ENCODE results near the gene RGS12. TPM values are rescaled to one million over a fixed set of nuclear protein-coding genes. Genes with fewer than 3 reads are reported as not detected.

RGS12 gene
- polyA plus RNA-seq, 1 of the 3 experiments (the other 2 are of a cell fraction), result 18.4 TPM

DNA sequence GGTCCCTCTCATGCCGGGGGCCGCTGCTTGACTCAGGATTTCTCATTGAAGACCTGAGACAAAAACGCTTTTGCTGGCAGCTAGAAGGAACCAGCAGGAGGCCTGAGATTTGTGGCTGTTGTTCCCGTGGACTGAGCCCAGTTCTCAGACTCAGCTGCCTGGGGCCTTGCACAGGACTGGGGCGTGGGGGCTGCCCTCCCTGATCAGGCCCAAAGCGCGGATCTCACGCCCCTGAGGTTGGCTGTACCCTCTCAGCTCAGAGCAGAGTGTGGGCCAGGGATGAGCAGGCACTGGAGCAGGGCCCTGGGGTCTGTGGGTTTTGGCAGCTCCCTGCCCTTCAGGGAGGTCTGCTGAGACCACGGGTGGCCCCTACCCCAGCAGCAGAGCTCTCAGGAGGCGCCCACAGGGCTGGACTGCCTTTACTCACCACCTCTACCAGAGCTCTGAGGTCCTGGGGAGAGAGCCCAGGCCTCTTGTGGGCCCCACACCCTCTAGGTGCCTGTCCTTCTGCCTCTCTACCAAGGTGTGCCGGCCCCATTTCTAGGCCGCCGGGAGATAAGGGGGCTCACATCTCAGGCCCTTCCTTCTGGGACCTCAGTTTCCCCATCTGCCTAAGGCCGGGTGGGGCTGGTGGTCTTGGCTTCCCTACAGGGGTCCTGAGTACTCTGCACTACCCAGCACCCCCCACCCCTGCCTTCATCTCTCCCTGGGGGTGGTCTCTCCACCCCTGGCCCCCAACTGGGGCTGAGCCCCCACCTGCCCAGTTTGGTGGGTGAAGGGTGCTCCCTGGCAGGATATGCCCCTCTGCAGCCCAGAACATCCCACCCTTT, 38.3 kb upstream of the RGS12 start:
- no peaks in the 10 kb centered on the region for H3K79me2 ChIP-seq (ENCODE audit: insufficient read depth)
- no peaks in the 10 kb centered on the region for H3F3A ChIP-seq (replicated peaks; ENCODE audit: insufficient read depth)
- no peaks in the 10 kb centered on the region for H3K36me3 ChIP-seq (replicated peaks in 1 of 2; ENCODE audit: control insufficient read depth in 1 of 2, insufficient read depth in 2 of 2, low read length in 1 of 2)
- no peaks in the 10 kb centered on the region for H3K9me2 ChIP-seq
- ChIA-PET CTCF (no interaction called here), POLR2A (no interaction called here)
- 90% methylated on average over 7 of the region's 14 CpGs for WGBS (ENCODE audit: low lambda C conversion rate)
- no peaks in the 10 kb centered on the region for H3K4me1 ChIP-seq (ENCODE audit: control insufficient read depth in 1 of 2, insufficient read depth in 2 of 2, low read depth in 1 of 2, low read length in 1 of 2)
- H2AFZ ChIP-seq (ENCODE audit: low read depth), result no peak overlapping the region
- H4K20me1 ChIP-seq (ENCODE audit: insufficient read depth), result no peaks in the 10 kb centered on the region
- no peaks in the 10 kb centered on the region for H3K9me3 ChIP-seq
- TF ChIP-seq TCF12 (IDR thresholded peaks at IDR 0.05) (no peak), EP300 (IDR thresholded peaks at IDR 0.05; ENCODE audit: borderline replicate concordance in 1 of 2, low read depth in 1 of 2, low read length in 1 of 2) (no peak), FOXM1 (IDR thresholded peaks at IDR 0.05; ENCODE audit: low read depth) (no peak), TEAD4 (IDR thresholded peaks at IDR 0.05; ENCODE audit: borderline replicate concordance, insufficient read depth) (no peak), CTCF (IDR thresholded peaks at IDR 0.05) (no peak), RAD21 (IDR thresholded peaks at IDR 0.05; ENCODE audit: low read length) (no peak)
- no peak overlapping the region for H3K9ac ChIP-seq
- DNase-seq, result no peak
- no peaks in the 10 kb centered on the region for H3K27me3 ChIP-seq (ENCODE audit: insufficient read depth)
- H3K4me3 ChIP-seq (ENCODE audit: low read depth in 2 of 2, low read length in 1 of 2), result no peak overlapping the region
- H3K27ac ChIP-seq (ENCODE audit: low read depth in 2 of 2, low read length in 1 of 2), result no peak overlapping the region
- no peak overlapping the region for H3K4me2 ChIP-seq

DNA sequence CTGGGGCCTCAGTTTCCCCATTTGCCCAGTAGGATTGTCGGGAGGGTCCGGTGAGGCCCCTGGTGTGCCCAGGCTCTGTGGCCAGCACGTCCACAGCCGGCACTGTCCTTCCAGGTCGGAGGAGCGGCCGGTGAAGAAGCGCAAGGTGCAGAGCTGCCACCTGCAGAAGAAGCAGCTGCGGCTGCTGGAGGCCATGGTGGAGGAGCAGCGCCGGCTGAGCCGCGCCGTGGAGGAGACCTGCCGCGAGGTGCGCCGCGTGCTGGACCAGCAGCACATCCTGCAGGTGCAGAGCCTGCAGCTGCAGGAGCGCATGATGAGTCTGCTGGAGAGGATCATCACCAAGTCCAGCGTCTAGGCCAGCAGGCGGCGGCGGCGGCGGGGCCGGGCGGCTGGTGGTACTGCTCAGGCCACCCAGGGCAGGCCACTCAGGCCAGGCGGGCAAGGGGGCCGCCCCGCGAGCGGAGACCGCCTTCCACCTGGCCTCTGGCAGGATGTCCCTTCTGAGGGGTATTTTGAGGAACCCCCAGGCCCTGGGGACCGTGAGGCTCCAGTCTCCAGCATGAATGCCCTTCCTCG, 37.1 kb upstream of the RGS12 start:
- Histone ChIP-seq H3K27me3 (ENCODE audit: insufficient read depth) (no peaks in the 10 kb centered on the region), H3K79me2 (ENCODE audit: insufficient read depth) (no peaks in the 10 kb centered on the region), H3K36me3 (replicated peaks in 1 of 2; ENCODE audit: control insufficient read depth in 1 of 2, insufficient read depth in 2 of 2, low read length in 1 of 2) (no peaks in the 10 kb centered on the region), H3K27ac (ENCODE audit: low read depth in 2 of 2, low read length in 1 of 2) (no peak overlapping the region), H3K4me1 (ENCODE audit: control insufficient read depth in 1 of 2, insufficient read depth in 2 of 2, low read depth in 1 of 2, low read length in 1 of 2) (no peaks in the 10 kb centered on the region), H3K9me2 (no peaks in the 10 kb centered on the region), H3K4me2 (no peak overlapping the region), H3K9me3 (no peaks in the 10 kb centered on the region), H3K4me3 (ENCODE audit: low read depth in 2 of 2, low read length in 1 of 2) (no peak overlapping the region), H4K20me1 (ENCODE audit: insufficient read depth) (no peaks in the 10 kb centered on the region), H3F3A (replicated peaks; ENCODE audit: insufficient read depth) (no peaks in the 10 kb centered on the region), H2AFZ (ENCODE audit: low read depth) (no peak overlapping the region), H3K9ac (no peak overlapping the region)
- DNase-seq, result no peak
- POLR2A ChIA-PET, result no interaction called here
- TF ChIP-seq POLR2AphosphoS5 (IDR thresholded peaks at IDR 0.05; ENCODE audit: low read depth, low read length) (no peak), SMC3 (IDR thresholded peaks at IDR 0.05; ENCODE audit: low read depth, low read length) (no peak), RCOR1 (IDR thresholded peaks at IDR 0.05; ENCODE audit: low read length) (no peak), MXI1 (IDR thresholded peaks at IDR 0.05; ENCODE audit: low read depth, low read length) (no peak), EP300 (IDR thresholded peaks at IDR 0.05; ENCODE audit: borderline replicate concordance in 1 of 2, low read depth in 1 of 2, low read length in 1 of 2) (no peak), REST (IDR thresholded peaks at IDR 0.05; ENCODE audit: low read depth, low read length) (no peak), SIN3A (IDR thresholded peaks at IDR 0.05; ENCODE audit: borderline replicate concordance, low read depth, low read length) (no peak), GATA2 (CRISPR knock-in tag; IDR thresholded peaks at IDR 0.05) (no peak), EZH2phosphoT487 (IDR thresholded peaks at IDR 0.05; ENCODE audit: borderline replicate concordance, low read depth) (no peak)
- TF ChIP-seq, protein P1, sequence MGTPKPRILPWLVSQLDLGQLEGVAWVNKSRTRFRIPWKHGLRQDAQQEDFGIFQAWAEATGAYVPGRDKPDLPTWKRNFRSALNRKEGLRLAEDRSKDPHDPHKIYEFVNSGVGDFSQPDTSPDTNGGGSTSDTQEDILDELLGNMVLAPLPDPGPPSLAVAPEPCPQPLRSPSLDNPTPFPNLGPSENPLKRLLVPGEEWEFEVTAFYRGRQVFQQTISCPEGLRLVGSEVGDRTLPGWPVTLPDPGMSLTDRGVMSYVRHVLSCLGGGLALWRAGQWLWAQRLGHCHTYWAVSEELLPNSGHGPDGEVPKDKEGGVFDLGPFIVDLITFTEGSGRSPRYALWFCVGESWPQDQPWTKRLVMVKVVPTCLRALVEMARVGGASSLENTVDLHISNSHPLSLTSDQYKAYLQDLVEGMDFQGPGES (IDR thresholded peaks at IDR 0.05; ENCODE audit: low read depth, low read length), result no peak
- 91% methylated on average over 23 of the region's 36 CpGs for WGBS (ENCODE audit: low lambda C conversion rate)
- CTCF ChIA-PET, result no interaction called here

All from SK-N-SH (cell line).